Activated naive CD4-positive, alpha-beta T cell (primary cell): Measurements from ENCODE around the gene CTBP2.

Experiments
- DNase-seq, 4 experiments: peaks; one replicate each; lab custom pipeline; 2025; lab: John Stamatoyannopoulos, UW

The CTBP2 gene

GRCh38 chr10:125144693-125145623 lies 15.4 kb downstream of the CTBP2 start:
- no peak for DNase-seq

GRCh38 chr10:125144206-125144605 lies 16.2 kb downstream of the CTBP2 start:
- no peak for DNase-seq

GRCh38 chr10:125142946-125143345 lies 17.4 kb downstream of the CTBP2 start:
- no peak for DNase-seq

GRCh38 chr10:125141860-125142484 lies 18.4 kb downstream of the CTBP2 start:
- DNase-seq: no peak

- no peak for DNase-seq
Measured at GRCh38 chr10:125141150-125141859, 19.1 kb downstream of the CTBP2 start.

- no peak for DNase-seq
Measured at GRCh38 chr10:125140151-125140550, 20.2 kb downstream of the CTBP2 start.

GRCh38 chr10:125137601-125138438 lies 22.5 kb downstream of the CTBP2 start:
- no peak for DNase-seq

GRCh38 chr10:125136087-125136486 lies 24.3 kb downstream of the CTBP2 start:
- DNase-seq: no peak

- DNase-seq: no peak
Measured at GRCh38 chr10:125135771-125136035, 24.7 kb downstream of the CTBP2 start.

- DNase-seq: no peak
Measured at GRCh38 chr10:125134916-125135770, 25.2 kb downstream of the CTBP2 start.

GRCh38 chr10:125134483-125134848 lies 25.9 kb downstream of the CTBP2 start:
- no peak for DNase-seq

GRCh38 chr10:125133696-125134482 lies 26.5 kb downstream of the CTBP2 start:
- DNase-seq: no peak

- DNase-seq: no peak
Measured at GRCh38 chr10:125132344-125132743, 28.0 kb downstream of the CTBP2 start.

GRCh38 chr10:125130916-125131315 lies 29.4 kb downstream of the CTBP2 start:
- DNase-seq: no peak

GRCh38 chr10:125130260-125130659 lies 30.1 kb downstream of the CTBP2 start:
- DNase-seq: no peak

GRCh38 chr10:125129076-125129458 lies 31.3 kb downstream of the CTBP2 start:
- DNase-seq: no peak

- no peak for DNase-seq
Measured at GRCh38 chr10:125128397-125129075, 31.8 kb downstream of the CTBP2 start.

- no peak for DNase-seq
Measured at GRCh38 chr10:125127986-125128385, 32.4 kb downstream of the CTBP2 start.

- no peak for DNase-seq
Measured at GRCh38 chr10:125127110-125127509, 33.3 kb downstream of the CTBP2 start.
